PC-3 (cell line): ENCODE data around the gene KXD1.

ENCODE experiments used
- CTCF ChIP-seq: fragments of 300-600 bp; sonication (generic); conservative IDR thresholded peaks from 2 replicates; pipeline ENCODE4 v1.5.1; 2017; ENCODE audit warnings: antibody characterized with exemption, low read depth, mild to moderate bottlenecking, low read length
- EZH2 ChIP-seq: fragments of 300-600 bp; sonication (generic); IDR thresholded peaks from one replicate; pipeline ENCODE4 v1.6.1; 2017; ENCODE audit warnings: antibody characterized with exemption, mild to moderate bottlenecking, low read length; ENCODE audit not compliant: unreplicated experiment

- TF ChIP-seq CTCF: no peak
- TF ChIP-seq EZH2: no peak
These were observed 26.2 kb upstream of the KXD1 start for GRCh38 chr19:18531485-18531884.
